CD4-positive, alpha-beta T cell (primary cell): ENCODE measurements around the gene C7orf33. TPM values are rescaled to one million over a fixed set of nuclear protein-coding genes. Genes with fewer than 3 reads are reported as not detected.

Experiments
- ATAC-seq: fragments of 200-7000 bp; cut with Tn5 transposase; one replicate; pipeline ENCODE4 v1.10.0; 2022; ENCODE audit warnings: mild to moderate bottlenecking; ENCODE audit not compliant: poor library complexity
- CTCF ChIA-PET: fragments of 350-600 bp; sonication (Branson Sonifier 250); formaldehyde crosslinking; loops from one replicate; lab custom pipeline; 2021; ENCODE audit warnings: antibody characterized with exemption, inconsistent platforms; lab: Charles Lee
- POLR2A ChIA-PET: fragments of 350-600 bp; sonication (Branson Sonifier 250); formaldehyde crosslinking; loops from one replicate; lab custom pipeline; 2021; ENCODE audit warnings: antibody characterized with exemption, inconsistent platforms; lab: Charles Lee
- DNase-seq, 14 experiments: peaks; one replicate each; pipeline ENCODE4 v3.0.0-alpha.2; 2013 to 2020; ENCODE audit warnings: mixed read lengths in 2 of 14
- H3K27ac ChIP-seq, 2 donors: one replicate each; pipeline versions ENCODE4 v1.5.1 to v1.7.0; 2013; ENCODE audit warnings: low read length in 2 of 2, low read depth in 1 of 2, mild to moderate bottlenecking in 1 of 2
- H3K27me3 ChIP-seq, 2 experiments: 1 replicate in 1 of 2; 2 replicates in 1 of 2; pipeline versions ENCODE4 v1.6.1 to v1.7.0; 2013; ENCODE audit warnings: low read length in 2 of 2, control low read depth in 1 of 2, mild to moderate bottlenecking in 1 of 2, moderate library complexity in 1 of 2; ENCODE audit not compliant: insufficient read depth in 2 of 2, control insufficient read depth in 1 of 2
- H3K36me3 ChIP-seq: one replicate; pipeline ENCODE4 v1.6.1; 2013; ENCODE audit warnings: low read length, control low read depth; ENCODE audit not compliant: insufficient read depth
- H3K4me1 ChIP-seq: one replicate; pipeline ENCODE4 v1.6.1; 2013; ENCODE audit warnings: low read length, control low read depth; ENCODE audit not compliant: insufficient read depth
- H3K4me3 ChIP-seq: one replicate; pipeline ENCODE4 v1.5.1; 2013; ENCODE audit warnings: mild to moderate bottlenecking, low read length, moderate library complexity
- H3K9me3 ChIP-seq, 2 experiments: 1 replicate in 1 of 2; 2 replicates in 1 of 2; pipeline versions ENCODE4 v1.6.1 to v1.7.0; 2013; ENCODE audit warnings: low read length in 2 of 2, mild to moderate bottlenecking in 2 of 2, control low read depth in 1 of 2, moderate library complexity in 1 of 2; ENCODE audit not compliant: control insufficient read depth in 1 of 2, insufficient read depth in 1 of 2
- H3K27ac Mint-ChIP-seq: one replicate; pipeline ENCODE4 v1.8.0; 2020; ENCODE audit warnings: mixed read lengths
- H3K27me3 Mint-ChIP-seq: one replicate; pipeline ENCODE4 v1.8.0; 2021; ENCODE audit warnings: mixed read lengths
- H3K36me3 Mint-ChIP-seq: one replicate; pipeline ENCODE4 v1.8.0; 2021; ENCODE audit warnings: low read depth, mixed read lengths
- H3K4me1 Mint-ChIP-seq: one replicate; pipeline ENCODE4 v1.8.0; 2021; ENCODE audit warnings: low read depth, mixed read lengths
- H3K4me3 Mint-ChIP-seq: one replicate; pipeline ENCODE4 v1.8.0; 2020; ENCODE audit warnings: mild to moderate bottlenecking, mixed read lengths
- H3K9me3 Mint-ChIP-seq: one replicate; pipeline ENCODE4 v1.8.0; 2020; ENCODE audit warnings: mixed read lengths
- CTCF ChIP-seq: fragments of 200-600 bp; IDR thresholded peaks from one replicate; pipeline ENCODE4 v1.8.0; 2022; ENCODE audit warnings: antibody characterized with exemption, mild to moderate bottlenecking
- intact Hi-C, 2 experiments: fragments of 100-400 bp; cut with DNase I in 1 of 2; cut with micrococcal nuclease in 1 of 2; formaldehyde crosslinking; loops; one replicate each; pipeline versions ENCODE4 v1.15.1 to v1.9.0; 2023 to 2025; cut with DNase I, micrococcal nuclease
- total RNA-seq, 174 experiments: library from RNA in 2 of 174; stranded (reverse) in 2 of 174; gene quantifications; one replicate each; pipeline ENCODE4 v1.2.3 and lab custom pipeline; 2021 to 2026

C7orf33 gene
- total RNA-seq, 2 experiments from 2014 or later: not detected

- Histone ChIP-seq H3K9me3 (no peaks in the 10 kb centered on the region), H3K27me3 (peaks cover 4% of the 10 kb centered on the region in 2 experiments), H3K4me1 (peaks cover 16% of the 10 kb centered on the region), H3K27ac (no peak overlapping the region), H3K4me3 (no peak overlapping the region), H3K36me3 (no peaks in the 10 kb centered on the region)
- DNase-seq (no peak), ATAC-seq (no peak)
- Mint-ChIP-seq H3K36me3 (no peaks in the 10 kb centered on the region), H3K4me3 (no peak overlapping the region), H3K9me3 (no peaks in the 10 kb centered on the region), H3K27me3 (peaks cover 20% of the 10 kb centered on the region), H3K27ac (no peak overlapping the region), H3K4me1 (peaks cover 43% of the 10 kb centered on the region)
- intact Hi-C loops: loop anchor here in 1 of 2 experiments (10.0 kb wide), 1 partner anchor 142 kb away; no protein-coding TSS in a partner anchor
- ChIA-PET CTCF (no interaction called here), POLR2A (interaction anchor here (2.5 kb wide), 1 partner anchor 76 kb away, joined by 13 read pairs; the partner anchor contains the start of gene CUL1)
- no peak for TF ChIP-seq CTCF
Observed at GRCh38 chr7:148622887-148623585, 32.5 kb downstream of the C7orf33 start.

DNA sequence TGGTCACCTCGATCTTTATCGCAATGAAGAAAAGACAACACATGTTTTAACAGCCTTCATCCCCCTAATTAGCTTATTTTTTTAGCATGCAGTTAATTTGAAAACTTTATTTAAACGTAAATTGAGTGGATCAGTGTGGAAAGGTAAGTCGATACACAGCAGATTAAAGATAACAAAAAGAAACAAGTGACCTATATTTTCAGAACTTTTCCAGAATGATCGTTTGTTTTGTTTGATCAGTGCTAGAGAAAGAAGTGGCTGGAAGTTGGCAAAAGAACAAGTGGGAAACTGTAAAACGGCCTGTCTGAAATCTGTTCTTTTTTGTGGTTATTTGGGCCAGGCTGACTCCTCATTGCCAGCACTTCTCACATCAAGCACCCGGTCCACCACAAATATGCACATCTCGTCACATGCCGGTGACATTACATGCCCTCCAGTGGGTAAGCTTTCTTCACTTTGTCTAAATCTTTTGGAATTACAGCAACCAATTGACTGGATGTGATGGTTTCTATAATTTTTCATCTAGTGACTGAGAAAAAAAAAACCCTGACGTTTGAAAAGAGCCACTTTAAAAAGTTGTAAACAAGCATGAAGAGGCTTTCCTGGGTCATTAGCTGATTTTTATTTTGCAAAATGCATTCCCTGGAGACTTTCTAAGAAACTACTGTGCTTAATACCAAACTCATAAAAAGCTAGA lies 33.2 kb downstream of the C7orf33 start:
- POLR2A ChIA-PET: interaction anchor here (2.5 kb wide), 1 partner anchor 75 kb away, joined by 13 read pairs; the partner anchor contains the start of gene CUL1
- TF ChIP-seq CTCF: no peak
- DNase-seq (no peak), ATAC-seq (no peak)
- no peaks in the 10 kb centered on the region for H3K9me3 Mint-ChIP-seq
- H3K4me3 ChIP-seq: no peak overlapping the region
- peaks cover 50% of the 10 kb centered on the region for H3K4me1 Mint-ChIP-seq
- intact Hi-C loops: loop anchor here in 1 of 2 experiments (10.0 kb wide), 1 partner anchor 141 kb away; no protein-coding TSS in a partner anchor
- H3K9me3 ChIP-seq: no peaks in the 10 kb centered on the region
- H3K27ac Mint-ChIP-seq: no peak overlapping the region
- CTCF ChIA-PET: no interaction called here
- peaks cover 3 to 4% of the 10 kb centered on the region in 2 experiments for H3K27me3 ChIP-seq
- no peaks in the 10 kb centered on the region for H3K36me3 ChIP-seq
- peaks cover 23% of the 10 kb centered on the region for H3K4me1 ChIP-seq
- H3K36me3 Mint-ChIP-seq: no peaks in the 10 kb centered on the region
- H3K4me3 Mint-ChIP-seq: no peak overlapping the region
- no peak overlapping the region for H3K27ac ChIP-seq
- peaks cover 13% of the 10 kb centered on the region for H3K27me3 Mint-ChIP-seq

- H3K27ac ChIP-seq: no peak overlapping the region
- DNase-seq (no peak), ATAC-seq (no peak)
- no peaks in the 10 kb centered on the region for H3K36me3 Mint-ChIP-seq
- H3K36me3 ChIP-seq: no peaks in the 10 kb centered on the region
- H3K4me3 Mint-ChIP-seq: peak overlapping the region; percentile 40
- H3K4me1 ChIP-seq: peaks cover 32% of the 10 kb centered on the region
- H3K4me3 ChIP-seq: no peak overlapping the region
- POLR2A ChIA-PET: interaction anchor here (0.8 to 2.5 kb wide), 2 partner anchors 17 to 74 kb away, joined by 4 to 13 read pairs; partner anchors contain the start of gene CUL1
- CTCF ChIA-PET: no interaction called here
- no peaks in the 10 kb centered on the region for H3K9me3 ChIP-seq
- peaks cover 0 to 4% of the 10 kb centered on the region in 2 experiments for H3K27me3 ChIP-seq
- no peak for TF ChIP-seq CTCF
- no peak overlapping the region for H3K27ac Mint-ChIP-seq
- no peaks in the 10 kb centered on the region for H3K9me3 Mint-ChIP-seq
- peaks cover 60% of the 10 kb centered on the region for H3K4me1 Mint-ChIP-seq
- intact Hi-C loops: loop anchor here (5.0 to 10.0 kb wide), 2 partner anchors 73 to 140 kb away; partner anchors contain the start of gene CUL1 (in 2 of the 2)
- H3K27me3 Mint-ChIP-seq: peaks cover 8% of the 10 kb centered on the region
Observed at GRCh38 chr7:148624735-148625134, 34.2 kb downstream of the C7orf33 start.
